ENCODE data around the gene SETD4.

Gene SETD4

DNA sequence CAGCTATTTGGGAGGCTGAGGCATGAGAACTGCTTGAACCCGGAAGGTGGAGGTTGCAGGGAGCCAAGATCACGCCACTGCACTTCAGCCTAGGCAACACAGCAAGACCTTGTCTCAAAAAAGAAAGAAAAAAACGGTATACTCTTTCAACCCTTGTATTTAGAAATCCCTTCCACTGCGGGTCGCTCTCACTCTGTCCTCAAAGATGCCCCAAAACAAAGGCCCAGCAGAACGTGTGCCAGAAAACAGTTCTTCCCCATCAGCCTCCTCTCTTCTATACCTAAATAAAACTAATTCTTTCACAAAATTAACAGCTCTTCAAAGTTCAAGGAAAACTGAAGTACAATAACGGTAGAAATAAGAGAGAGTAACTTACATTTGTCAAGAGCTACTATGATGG is 13.2 kb downstream of the SETD4 start:
- Mint-ChIP-seq H3K27ac (no peak overlapping the region), H3K36me3 (ENCODE audit: low read depth) (peaks cover 48% of the 10 kb centered on the region)

DNA sequence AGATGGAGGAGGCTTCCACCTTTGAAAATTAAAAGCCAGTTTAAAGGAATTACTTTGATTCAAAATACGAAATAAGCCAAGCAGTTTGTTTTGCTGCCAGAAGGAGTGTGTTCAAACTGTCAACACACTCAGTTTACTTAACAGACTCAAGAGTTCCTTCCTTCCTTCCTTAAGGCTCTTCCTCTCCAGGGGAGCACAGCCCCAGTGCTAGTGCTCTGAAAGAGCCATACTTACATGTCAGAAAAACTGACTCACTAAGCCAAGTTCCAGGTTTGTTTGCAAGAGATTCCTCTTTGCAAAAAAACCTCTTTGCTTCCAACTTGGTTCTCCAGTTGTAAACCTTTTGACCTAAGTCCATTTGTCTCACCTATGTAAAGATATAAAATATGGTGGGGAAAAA is 14.3 kb downstream of the SETD4 start:
- H3K4me3 Mint-ChIP-seq = no peak overlapping the region
- H3K4me1 Mint-ChIP-seq (ENCODE audit: low read depth) = no peaks in the 10 kb centered on the region
- no peaks in the 10 kb centered on the region for H3K27me3 Mint-ChIP-seq (ENCODE audit: low read depth)
- no peak for DNase-seq (ENCODE audit: low spot score)
- H3K9me3 Mint-ChIP-seq = no peaks in the 10 kb centered on the region
- no peak overlapping the region for H3K27ac Mint-ChIP-seq
- peaks cover 49% of the 10 kb centered on the region for H3K36me3 Mint-ChIP-seq (ENCODE audit: low read depth)

More for the DNA sequence above, 13.2 kb downstream of the SETD4 start:
- no peaks in the 10 kb centered on the region for H3K27me3 Mint-ChIP-seq (ENCODE audit: low read depth)
- no peak overlapping the region for H3K4me3 Mint-ChIP-seq
- no peaks in the 10 kb centered on the region for H3K9me3 Mint-ChIP-seq
- no peaks in the 10 kb centered on the region for H3K4me1 Mint-ChIP-seq (ENCODE audit: low read depth)
- DNase-seq (ENCODE audit: low spot score) = no peak

DNA sequence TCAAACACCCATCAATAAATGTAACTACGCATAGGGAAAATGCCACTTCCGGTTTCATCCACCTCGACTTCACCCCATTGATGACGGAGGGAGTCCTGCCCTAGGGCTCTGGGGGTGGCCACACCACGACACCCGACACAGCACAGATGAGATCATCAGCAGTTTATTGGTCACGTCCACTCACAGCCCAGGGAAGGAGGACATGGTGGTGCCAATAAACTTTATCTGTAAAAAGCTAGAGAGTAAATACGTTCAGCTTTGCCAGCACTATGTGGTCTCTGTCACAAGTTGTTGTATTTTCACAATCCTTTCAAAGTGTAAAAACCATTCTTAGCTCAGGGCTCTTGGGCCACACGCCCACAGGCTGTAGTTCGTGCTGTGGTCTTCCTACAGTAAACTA is 16.3 kb downstream of the SETD4 start:
- Mint-ChIP-seq H3K4me1 (ENCODE audit: low read depth) (no peaks in the 10 kb centered on the region), H3K27me3 (ENCODE audit: low read depth) (no peaks in the 10 kb centered on the region), H3K36me3 (ENCODE audit: low read depth) (peaks cover 32% of the 10 kb centered on the region), H3K27ac (no peak overlapping the region), H3K9me3 (no peaks in the 10 kb centered on the region), H3K4me3 (no peak overlapping the region)
- DNase-seq (ENCODE audit: low spot score) = no peak

DNA sequence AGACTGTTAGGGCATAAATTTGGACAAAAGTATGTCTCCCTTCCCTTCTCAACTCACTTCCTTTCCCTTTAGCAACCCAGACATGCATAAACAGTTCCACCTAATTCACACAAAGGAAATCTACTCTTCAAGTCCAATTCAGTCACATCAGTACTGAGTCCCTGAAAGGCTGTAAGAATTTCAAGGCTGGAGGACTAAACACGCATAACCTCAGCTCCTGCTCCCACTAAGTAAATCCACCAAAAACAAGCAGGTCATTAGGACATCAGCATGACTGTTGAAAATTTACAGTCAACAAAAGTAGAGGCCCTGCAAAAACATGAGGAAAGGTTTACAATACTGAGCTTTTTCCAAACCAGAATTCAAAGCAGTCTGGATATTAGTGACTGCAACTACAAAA is 18.4 kb downstream of the SETD4 start:
- H3K9me3 Mint-ChIP-seq = no peaks in the 10 kb centered on the region
- H3K4me3 Mint-ChIP-seq = no peak overlapping the region
- no peaks in the 10 kb centered on the region for H3K4me1 Mint-ChIP-seq (ENCODE audit: low read depth)
- H3K27me3 Mint-ChIP-seq (ENCODE audit: low read depth) = no peaks in the 10 kb centered on the region
- DNase-seq (ENCODE audit: low spot score) = no peak
- H3K36me3 Mint-ChIP-seq (ENCODE audit: low read depth) = peaks cover 31% of the 10 kb centered on the region
- H3K27ac Mint-ChIP-seq = no peak overlapping the region

DNA sequence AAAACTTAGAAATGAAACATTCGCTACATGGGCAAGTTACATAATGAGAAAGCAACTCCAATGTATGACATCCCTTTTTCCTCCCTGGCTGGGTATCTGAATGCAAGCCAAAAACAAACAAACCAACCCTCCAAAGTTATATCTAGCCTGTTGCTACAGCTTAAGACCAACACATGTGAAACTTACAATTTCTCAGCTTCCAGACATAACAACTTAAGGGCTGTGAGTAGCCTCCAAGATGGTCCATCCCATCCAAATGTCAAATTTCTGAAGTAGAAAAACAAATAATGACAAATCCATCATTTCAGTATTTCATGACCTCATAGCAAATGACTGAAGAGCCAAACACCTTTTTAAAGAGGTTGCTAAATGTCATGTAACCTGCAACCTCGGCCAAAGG is 19.9 kb downstream of the SETD4 start:
- Mint-ChIP-seq H3K9me3 (no peaks in the 10 kb centered on the region), H3K27ac (no peak overlapping the region), H3K4me1 (ENCODE audit: low read depth) (no peaks in the 10 kb centered on the region), H3K27me3 (ENCODE audit: low read depth) (no peaks in the 10 kb centered on the region), H3K4me3 (no peak overlapping the region), H3K36me3 (ENCODE audit: low read depth) (peaks cover 34% of the 10 kb centered on the region)
- DNase-seq (ENCODE audit: low spot score) = no peak

DNA sequence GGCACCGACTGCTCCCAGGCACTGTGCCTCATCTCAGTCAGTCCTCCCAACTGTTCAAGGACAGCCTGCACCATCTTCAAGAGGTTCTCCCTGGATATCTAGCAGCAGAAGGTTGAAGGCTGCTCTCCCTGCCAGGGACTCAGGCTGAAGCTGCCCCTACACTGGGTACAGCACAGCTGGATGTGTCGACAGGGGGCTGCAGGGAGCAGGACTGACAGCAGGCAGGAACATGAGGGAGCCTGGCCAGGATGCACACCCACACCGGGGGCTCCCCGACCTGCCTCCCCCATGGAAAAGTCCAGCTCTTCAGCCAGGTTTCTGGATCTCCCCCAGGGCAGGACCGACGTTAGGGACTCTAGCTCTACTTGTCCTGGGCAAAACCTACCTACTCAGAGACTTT is 20.5 kb downstream of the SETD4 start:
- peaks cover 31% of the 10 kb centered on the region for H3K36me3 Mint-ChIP-seq (ENCODE audit: low read depth)

DNA sequence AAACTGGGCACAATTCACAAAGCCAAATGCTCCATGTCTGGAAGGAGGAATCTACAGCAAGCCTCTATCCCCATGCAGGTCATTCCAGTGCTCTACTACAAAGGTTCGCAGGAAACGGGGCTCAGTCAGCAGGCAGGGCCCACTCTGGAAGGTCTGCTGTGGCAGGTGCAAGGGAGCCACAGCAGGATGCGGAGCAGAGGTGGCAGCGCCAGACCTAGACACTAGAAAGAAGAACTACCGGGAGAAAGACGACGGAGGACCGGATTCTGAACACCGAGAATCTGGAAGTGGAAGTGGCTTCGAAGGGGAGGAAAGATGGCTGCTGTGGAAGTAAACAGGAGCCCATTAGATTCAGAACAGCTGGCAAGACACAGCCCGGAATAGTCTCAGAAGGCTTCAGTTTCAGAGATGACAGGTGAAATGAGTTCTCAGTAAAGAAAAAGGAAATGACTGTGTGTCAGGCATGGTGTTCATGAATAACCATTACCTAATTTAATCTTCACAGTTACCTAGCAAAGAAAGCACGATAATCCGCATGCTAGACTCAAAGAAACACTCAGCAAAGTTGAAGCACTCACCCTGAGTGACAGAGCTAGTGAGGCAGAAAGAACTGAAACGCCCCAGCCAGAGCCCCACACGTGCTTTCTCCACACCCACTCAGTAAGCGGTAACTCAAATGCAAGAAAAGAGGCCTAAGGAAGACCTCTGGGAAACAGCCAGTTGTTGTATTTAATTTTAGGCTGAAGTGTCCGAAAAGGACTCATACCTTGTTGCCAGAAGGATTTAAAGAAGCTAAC is 21.4 kb downstream of the SETD4 start:
- H3K27me3 Mint-ChIP-seq (ENCODE audit: low read depth) = no peaks in the 10 kb centered on the region
- no peak overlapping the region for H3K4me3 Mint-ChIP-seq
- H3K27ac Mint-ChIP-seq = no peak overlapping the region
- DNase-seq (ENCODE audit: low spot score) = no peak
- no peaks in the 10 kb centered on the region for H3K4me1 Mint-ChIP-seq (ENCODE audit: low read depth)
- H3K36me3 Mint-ChIP-seq (ENCODE audit: low read depth) = peaks cover 24% of the 10 kb centered on the region
- no peaks in the 10 kb centered on the region for H3K9me3 Mint-ChIP-seq

More for the DNA sequence above, 20.5 kb downstream of the SETD4 start:
- Mint-ChIP-seq H3K4me3 (no peak overlapping the region), H3K27me3 (ENCODE audit: low read depth) (no peaks in the 10 kb centered on the region), H3K27ac (no peak overlapping the region), H3K4me1 (ENCODE audit: low read depth) (no peaks in the 10 kb centered on the region), H3K9me3 (no peaks in the 10 kb centered on the region)
- no peak for DNase-seq (ENCODE audit: low spot score)

DNA sequence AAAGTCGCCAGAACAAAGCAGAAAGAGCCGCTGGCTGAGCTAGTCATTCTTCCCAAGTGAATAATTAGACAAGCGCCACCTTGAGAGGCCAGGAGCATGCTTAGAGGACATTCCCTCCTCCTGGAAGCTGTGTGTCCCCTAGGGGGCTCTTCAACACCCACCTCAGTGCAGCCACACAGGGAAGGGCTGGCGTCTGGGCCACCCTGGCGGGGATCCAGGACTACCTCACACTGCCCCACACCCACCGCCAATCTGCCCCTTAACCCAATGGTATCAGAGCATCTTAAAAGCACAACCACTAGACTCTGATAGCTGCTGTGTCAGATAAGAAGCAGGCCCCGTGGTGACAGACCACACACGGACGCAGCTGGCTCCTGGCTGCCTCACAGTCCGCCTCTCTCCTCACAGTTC is 24.9 kb downstream of the SETD4 start:
- no peak for DNase-seq (ENCODE audit: low spot score)
- Mint-ChIP-seq H3K27me3 (ENCODE audit: low read depth) (no peaks in the 10 kb centered on the region), H3K4me1 (ENCODE audit: low read depth) (no peaks in the 10 kb centered on the region), H3K36me3 (ENCODE audit: low read depth) (peaks cover 14% of the 10 kb centered on the region), H3K27ac (no peak overlapping the region), H3K9me3 (no peaks in the 10 kb centered on the region), H3K4me3 (no peak overlapping the region)

DNA sequence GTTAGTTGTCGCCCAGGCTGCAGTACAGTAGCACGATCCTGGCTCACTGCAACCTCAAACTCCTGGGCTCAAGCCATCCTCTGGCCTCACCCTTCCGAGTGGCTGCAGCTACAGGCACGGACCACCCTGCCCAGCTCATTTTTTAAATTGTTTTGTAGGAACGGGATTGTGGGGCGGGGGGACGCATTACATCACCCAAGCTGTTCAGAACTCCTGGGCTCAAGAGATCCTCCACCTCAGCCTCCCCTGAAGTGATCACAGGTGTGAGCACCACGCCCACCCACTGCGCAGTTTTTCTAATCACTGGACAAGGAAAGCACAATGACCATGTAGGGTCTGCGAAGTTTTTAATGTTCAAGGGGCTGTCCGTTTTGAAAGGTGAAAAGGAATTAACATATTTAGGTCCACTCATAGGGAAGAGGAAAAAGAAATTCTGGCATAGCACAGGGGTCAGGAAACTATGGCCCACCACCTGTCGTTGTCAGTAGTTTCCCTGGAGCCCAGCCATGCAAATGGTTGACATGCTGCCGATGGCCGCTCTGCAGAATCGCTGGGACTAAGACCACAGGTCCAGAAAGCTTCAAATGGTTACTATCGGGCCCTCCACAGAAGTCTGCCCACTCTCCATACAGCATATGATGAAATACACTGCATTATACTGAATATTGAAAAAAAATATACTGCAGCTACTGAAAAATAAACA is 26.0 kb downstream of the SETD4 start:
- no peak overlapping the region for H3K4me3 Mint-ChIP-seq
- no peaks in the 10 kb centered on the region for H3K9me3 Mint-ChIP-seq
- no peak overlapping the region for H3K27ac Mint-ChIP-seq

DNA sequence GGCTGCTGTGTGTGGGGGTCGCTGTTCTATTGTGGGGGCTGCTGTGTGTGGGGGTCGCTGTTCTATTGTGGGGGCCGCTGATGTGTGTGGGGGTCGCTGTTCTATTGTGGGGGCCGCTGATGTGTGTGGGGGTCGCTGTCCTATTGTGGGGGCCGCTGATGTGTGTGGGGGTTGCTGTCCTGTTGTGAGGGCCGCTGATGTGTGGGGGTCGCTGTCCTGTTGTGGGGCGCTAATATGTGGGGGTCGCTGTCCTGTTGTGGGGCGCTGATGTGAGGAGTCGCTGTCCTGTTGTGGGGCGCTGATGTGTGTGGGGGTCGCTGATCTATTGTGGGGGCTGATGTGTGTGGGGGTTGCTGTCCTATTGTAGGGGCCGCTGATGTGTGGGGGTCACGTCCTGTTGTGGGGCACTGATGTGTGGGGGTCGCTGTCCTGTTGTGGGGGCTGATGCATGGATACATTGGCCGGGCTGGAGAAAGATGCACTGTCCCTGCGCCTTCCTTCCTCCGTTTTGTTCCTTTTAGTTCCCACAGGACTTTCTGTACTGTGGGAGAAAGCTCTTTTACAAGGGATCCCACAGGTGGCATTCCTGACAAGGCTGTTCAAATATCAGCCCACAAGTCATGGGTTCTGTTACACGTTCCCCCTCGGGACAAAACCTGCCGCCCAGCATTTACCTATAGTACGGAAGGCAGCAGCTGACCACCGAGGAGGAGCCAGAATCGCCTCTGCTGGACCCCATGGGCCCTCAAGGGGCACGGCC is 27.5 kb downstream of the SETD4 start:
- DNase-seq (ENCODE audit: low spot score) = no peak
- Mint-ChIP-seq H3K9me3 (no peaks in the 10 kb centered on the region), H3K27ac (no peak overlapping the region), H3K4me1 (ENCODE audit: low read depth) (peaks cover 5% of the 10 kb centered on the region), H3K27me3 (ENCODE audit: low read depth) (no peaks in the 10 kb centered on the region), H3K4me3 (no peak overlapping the region), H3K36me3 (ENCODE audit: low read depth) (peaks cover 6% of the 10 kb centered on the region)

More for the DNA sequence above, 26.0 kb downstream of the SETD4 start:
- DNase-seq (ENCODE audit: low spot score) = no peak
- Mint-ChIP-seq H3K27me3 (ENCODE audit: low read depth) (no peaks in the 10 kb centered on the region), H3K36me3 (ENCODE audit: low read depth) (peaks cover 14% of the 10 kb centered on the region), H3K4me1 (ENCODE audit: low read depth) (no peaks in the 10 kb centered on the region)

DNA sequence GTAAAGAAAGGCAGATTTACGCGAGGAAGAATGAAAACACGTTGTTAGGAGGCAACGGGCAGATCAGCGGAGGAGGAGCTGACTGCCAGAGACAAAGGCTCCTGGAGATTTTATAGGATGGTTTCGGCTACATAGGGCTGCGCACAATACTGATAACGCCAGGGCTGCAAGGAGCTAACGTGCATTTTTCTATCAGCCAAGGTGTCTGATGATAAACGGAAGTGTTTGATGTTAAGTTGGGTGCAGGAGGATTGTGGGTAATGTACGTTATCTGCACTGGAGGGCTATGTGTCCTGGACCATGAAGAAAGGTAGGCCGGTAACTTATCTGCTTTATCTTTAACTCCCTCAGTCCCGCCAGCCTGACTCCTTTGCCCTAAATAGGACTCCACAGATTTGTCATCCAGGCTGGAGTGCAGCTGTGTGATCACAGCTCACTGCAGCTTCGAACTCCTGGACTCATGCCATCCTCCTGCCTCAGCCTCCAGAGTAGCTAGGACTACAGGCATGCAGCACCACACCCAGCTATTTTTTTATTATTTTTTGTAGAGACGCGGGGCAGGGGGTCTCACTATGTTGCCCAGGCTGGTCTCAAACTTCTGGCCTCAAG is 29.6 kb downstream of the SETD4 start:
- Mint-ChIP-seq H3K9me3 (no peaks in the 10 kb centered on the region), H3K4me3 (no peak overlapping the region), H3K27me3 (ENCODE audit: low read depth) (no peaks in the 10 kb centered on the region), H3K36me3 (ENCODE audit: low read depth) (no peaks in the 10 kb centered on the region), H3K27ac (no peak overlapping the region), H3K4me1 (ENCODE audit: low read depth) (peaks cover 5% of the 10 kb centered on the region)
- DNase-seq (ENCODE audit: low spot score) = no peak

DNA sequence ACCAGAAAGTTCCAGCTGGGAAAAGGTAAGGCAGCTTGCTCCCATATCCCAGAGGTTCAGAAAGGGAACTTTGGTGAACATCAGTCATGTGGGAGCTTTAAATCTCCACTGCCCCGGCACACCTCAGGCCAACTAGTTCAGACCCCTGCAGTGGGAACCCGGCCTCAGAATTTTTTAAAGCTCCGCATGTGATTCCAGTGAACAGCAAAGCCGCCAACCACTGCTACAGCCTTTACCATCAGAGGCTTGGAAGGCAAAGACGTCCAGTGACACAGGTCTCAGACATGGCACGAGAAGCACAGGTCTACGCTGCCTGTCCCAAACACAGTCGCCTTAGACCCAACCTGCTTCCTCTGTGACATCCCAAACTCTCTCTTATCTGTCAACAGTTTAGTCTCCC is 31.0 kb downstream of the SETD4 start:
- H3K27ac Mint-ChIP-seq = no peak overlapping the region
- H3K36me3 Mint-ChIP-seq (ENCODE audit: low read depth) = no peaks in the 10 kb centered on the region
- no peaks in the 10 kb centered on the region for H3K9me3 Mint-ChIP-seq

DNA sequence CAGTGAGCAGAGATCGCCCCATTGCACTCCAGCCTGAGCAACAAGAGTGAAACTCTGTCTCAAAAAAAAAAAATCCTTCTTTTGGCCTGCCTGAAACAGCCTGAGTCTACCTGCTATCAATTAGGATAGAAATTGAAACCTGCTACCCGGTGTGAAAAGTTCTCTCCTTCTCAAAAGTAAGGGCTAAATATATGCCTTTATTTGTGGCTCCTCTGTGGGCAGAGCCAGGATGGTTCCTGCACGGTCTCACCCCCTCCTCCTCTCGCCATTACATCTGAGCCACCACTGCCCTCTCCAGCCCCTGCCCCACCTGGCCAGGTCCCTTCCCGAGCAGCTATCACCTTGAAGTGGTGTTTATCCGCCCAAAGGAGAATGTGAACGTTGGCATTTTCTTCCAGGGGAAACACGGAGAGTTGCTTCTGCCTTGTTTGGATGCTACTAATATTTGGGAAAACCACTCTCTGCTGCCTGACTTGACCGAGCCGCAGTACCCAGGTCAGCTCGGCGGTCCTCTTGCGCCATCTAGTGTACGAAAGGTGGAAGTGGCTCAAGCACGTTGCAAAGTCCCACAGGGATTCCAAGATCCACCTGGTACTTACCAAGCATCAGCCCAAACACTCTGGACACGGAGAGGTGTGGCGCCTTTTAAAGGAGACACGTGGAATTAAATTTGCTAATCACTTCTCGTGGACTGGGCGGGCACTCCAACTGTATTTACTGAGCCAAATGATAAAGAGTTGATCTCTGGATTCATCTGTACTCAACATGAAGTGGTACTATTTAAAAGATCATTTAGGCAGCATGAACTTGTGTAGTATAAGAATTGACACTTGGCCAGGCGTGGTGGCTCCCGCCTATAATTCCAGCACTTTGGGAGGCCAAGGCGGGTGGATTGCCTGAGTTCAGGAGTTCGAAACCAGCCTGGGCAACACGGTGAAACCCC is 31.9 kb downstream of the SETD4 start:
- Mint-ChIP-seq H3K27me3 (ENCODE audit: low read depth) (no peaks in the 10 kb centered on the region), H3K36me3 (ENCODE audit: low read depth) (no peaks in the 10 kb centered on the region), H3K27ac (no peak overlapping the region), H3K4me3 (no peak overlapping the region), H3K4me1 (ENCODE audit: low read depth) (peaks cover 5% of the 10 kb centered on the region), H3K9me3 (no peaks in the 10 kb centered on the region)
- peak; percentile 61 for DNase-seq (ENCODE audit: low spot score)

More for the DNA sequence above, 31.0 kb downstream of the SETD4 start:
- Mint-ChIP-seq H3K4me1 (ENCODE audit: low read depth) (peaks cover 5% of the 10 kb centered on the region), H3K27me3 (ENCODE audit: low read depth) (no peaks in the 10 kb centered on the region), H3K4me3 (no peak overlapping the region)
- DNase-seq (ENCODE audit: low spot score) = no peak

All from T-helper 2 cell treated with Interferon-gamma antibody and Interleukin-4, amounts not matched to agents 5 μg/mL and 100 μg/mL, for 36 hours (primary cell).